Osteoblast (primary cell): ENCODE data around the gene TFB2M. TPM values are rescaled to one million over a fixed set of nuclear protein-coding genes. Genes with fewer than 3 reads are reported as not detected.

Experiments
- DNase-seq: peaks from one replicate; pipeline ENCODE4 v3.0.0; 2011; ENCODE audit warnings: low spot score, mixed read lengths; ENCODE audit not compliant: insufficient read length; ENCODE audit errors: missing footprints
- H2AFZ ChIP-seq: 2 replicates; pipeline ENCODE4 v1.6.0; 2011; ENCODE audit warnings: mild to moderate bottlenecking, low read length
- H3K27ac ChIP-seq: 2 replicates; pipeline ENCODE4 v1.5.1; 2011; ENCODE audit warnings: mild to moderate bottlenecking, low read depth, low read length, moderate library complexity
- H3K27me3 ChIP-seq: 2 replicates; pipeline ENCODE4 v1.6.0; 2012; ENCODE audit warnings: mild to moderate bottlenecking, control low read depth, inconsistent platforms, low read length, moderate library complexity; ENCODE audit not compliant: insufficient read depth
- H3K36me3 ChIP-seq: 2 replicates; pipeline ENCODE4 v1.5.1; 2011; ENCODE audit warnings: mild to moderate bottlenecking, low read length, control low read depth, moderate library complexity; ENCODE audit not compliant: insufficient read depth
- H3K4me1 ChIP-seq: 2 replicates; pipeline ENCODE4 v1.5.1; 2011; ENCODE audit warnings: mild to moderate bottlenecking, low read length, control low read depth, moderate library complexity; ENCODE audit not compliant: insufficient read depth
- H3K4me2 ChIP-seq: 2 replicates; pipeline ENCODE4 v1.6.0; 2011; ENCODE audit warnings: mild to moderate bottlenecking, low read length; ENCODE audit not compliant: insufficient read depth
- H3K4me3 ChIP-seq: fragments of 200-600 bp; sonication (generic); 3 replicates; pipeline ENCODE4 v1.5.1; 2012; ENCODE audit warnings: mild to moderate bottlenecking, low read length, inconsistent platforms; ENCODE audit not compliant: insufficient read depth
- H3K79me2 ChIP-seq: 2 replicates; pipeline ENCODE4 v1.6.0; 2012; ENCODE audit warnings: mild to moderate bottlenecking, low read length, control low read depth, inconsistent platforms; ENCODE audit not compliant: insufficient read depth
- H3K9me3 ChIP-seq: 2 replicates; pipeline ENCODE4 v1.5.1; 2011; ENCODE audit warnings: low read depth, low read length, control low read depth
- H4K20me1 ChIP-seq: 2 replicates; pipeline ENCODE4 v1.6.0; 2012; ENCODE audit warnings: mild to moderate bottlenecking, low read length, control low read depth; ENCODE audit not compliant: insufficient read depth
- total RNA-seq: library from RNA; depleted of rRNA; stranded (reverse); fragments of >200 nt; gene quantifications from 2 replicates; pipeline ENCODE4 v1.2.3, GENCODE V29; 2012
- TF ChIP-seq, protein P1 (sequence below): IDR thresholded peaks from 2 replicates; pipeline ENCODE4 v1.5.1; 2011; ENCODE audit warnings: mild to moderate bottlenecking, low read depth, low read length, moderate library complexity; ENCODE audit errors: extremely low read depth

The TFB2M gene
- total RNA-seq, 1 donor, result 19.5 TPM

DNA sequence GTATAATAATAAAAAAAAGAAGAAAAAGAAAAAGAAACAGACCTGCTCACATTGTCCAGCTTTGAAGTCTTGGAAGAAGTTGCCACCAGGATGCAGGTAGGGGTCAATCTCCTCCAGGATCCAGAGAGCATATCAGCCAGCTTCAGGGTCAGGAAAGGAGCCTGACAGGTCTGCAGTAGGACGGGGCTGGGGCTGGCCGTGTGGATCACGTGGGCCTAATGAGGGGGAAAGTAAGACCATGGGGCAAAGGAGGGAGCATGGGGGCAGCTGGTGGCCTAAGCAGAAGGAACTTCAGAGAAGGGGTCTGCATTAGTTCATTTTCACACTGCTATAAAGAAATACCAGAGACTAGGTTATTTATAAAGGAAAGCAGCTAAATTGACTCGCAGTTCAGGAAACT is 39.7 kb downstream of the TFB2M start:
- no peaks in the 10 kb centered on the region for H3K79me2 ChIP-seq

DNA sequence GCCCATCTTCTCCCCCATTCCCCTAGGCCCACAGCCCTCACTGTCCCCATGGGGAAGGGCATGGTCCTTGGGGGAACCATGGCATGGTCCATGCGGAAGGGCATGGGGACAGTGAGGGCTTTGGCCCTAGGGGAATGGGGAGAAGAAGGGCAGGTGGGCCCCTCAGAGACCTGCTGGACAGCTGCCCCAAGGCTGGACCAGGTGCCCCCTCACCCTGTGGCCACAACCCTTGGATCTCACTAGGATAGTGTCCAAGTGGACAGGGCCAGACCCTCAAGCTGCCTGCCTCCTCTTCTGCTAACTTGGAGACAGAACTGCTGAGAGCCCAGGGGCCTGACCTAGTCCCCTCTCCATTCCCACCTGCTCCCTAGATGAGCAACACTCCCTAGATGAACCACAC is 46.5 kb downstream of the TFB2M start:
- H3K27ac ChIP-seq, result no peak overlapping the region
- no peaks in the 10 kb centered on the region for H3K27me3 ChIP-seq
- no peaks in the 10 kb centered on the region for H3K36me3 ChIP-seq
- H3K9me3 ChIP-seq, result peaks cover 9% of the 10 kb centered on the region
- no peak for DNase-seq
- H2AFZ ChIP-seq, result no peak overlapping the region
- H3K4me3 ChIP-seq, result no peak overlapping the region
- H3K4me1 ChIP-seq, result no peaks in the 10 kb centered on the region
- H4K20me1 ChIP-seq, result no peaks in the 10 kb centered on the region
- no peak overlapping the region for H3K4me2 ChIP-seq
- H3K79me2 ChIP-seq, result no peaks in the 10 kb centered on the region
- TF ChIP-seq, protein P1, sequence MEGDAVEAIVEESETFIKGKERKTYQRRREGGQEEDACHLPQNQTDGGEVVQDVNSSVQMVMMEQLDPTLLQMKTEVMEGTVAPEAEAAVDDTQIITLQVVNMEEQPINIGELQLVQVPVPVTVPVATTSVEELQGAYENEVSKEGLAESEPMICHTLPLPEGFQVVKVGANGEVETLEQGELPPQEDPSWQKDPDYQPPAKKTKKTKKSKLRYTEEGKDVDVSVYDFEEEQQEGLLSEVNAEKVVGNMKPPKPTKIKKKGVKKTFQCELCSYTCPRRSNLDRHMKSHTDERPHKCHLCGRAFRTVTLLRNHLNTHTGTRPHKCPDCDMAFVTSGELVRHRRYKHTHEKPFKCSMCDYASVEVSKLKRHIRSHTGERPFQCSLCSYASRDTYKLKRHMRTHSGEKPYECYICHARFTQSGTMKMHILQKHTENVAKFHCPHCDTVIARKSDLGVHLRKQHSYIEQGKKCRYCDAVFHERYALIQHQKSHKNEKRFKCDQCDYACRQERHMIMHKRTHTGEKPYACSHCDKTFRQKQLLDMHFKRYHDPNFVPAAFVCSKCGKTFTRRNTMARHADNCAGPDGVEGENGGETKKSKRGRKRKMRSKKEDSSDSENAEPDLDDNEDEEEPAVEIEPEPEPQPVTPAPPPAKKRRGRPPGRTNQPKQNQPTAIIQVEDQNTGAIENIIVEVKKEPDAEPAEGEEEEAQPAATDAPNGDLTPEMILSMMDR, result no peak

More for the DNA sequence above, 39.7 kb downstream of the TFB2M start:
- Histone ChIP-seq H3K4me2 (no peak overlapping the region), H3K36me3 (no peaks in the 10 kb centered on the region), H3K4me3 (no peak overlapping the region), H3K9me3 (peaks cover 4% of the 10 kb centered on the region), H3K27me3 (no peaks in the 10 kb centered on the region), H3K4me1 (no peaks in the 10 kb centered on the region), H2AFZ (no peak overlapping the region), H3K27ac (no peak overlapping the region), H4K20me1 (no peaks in the 10 kb centered on the region)
- TF ChIP-seq, protein P1, result no peak
- DNase-seq, result no peak

DNA sequence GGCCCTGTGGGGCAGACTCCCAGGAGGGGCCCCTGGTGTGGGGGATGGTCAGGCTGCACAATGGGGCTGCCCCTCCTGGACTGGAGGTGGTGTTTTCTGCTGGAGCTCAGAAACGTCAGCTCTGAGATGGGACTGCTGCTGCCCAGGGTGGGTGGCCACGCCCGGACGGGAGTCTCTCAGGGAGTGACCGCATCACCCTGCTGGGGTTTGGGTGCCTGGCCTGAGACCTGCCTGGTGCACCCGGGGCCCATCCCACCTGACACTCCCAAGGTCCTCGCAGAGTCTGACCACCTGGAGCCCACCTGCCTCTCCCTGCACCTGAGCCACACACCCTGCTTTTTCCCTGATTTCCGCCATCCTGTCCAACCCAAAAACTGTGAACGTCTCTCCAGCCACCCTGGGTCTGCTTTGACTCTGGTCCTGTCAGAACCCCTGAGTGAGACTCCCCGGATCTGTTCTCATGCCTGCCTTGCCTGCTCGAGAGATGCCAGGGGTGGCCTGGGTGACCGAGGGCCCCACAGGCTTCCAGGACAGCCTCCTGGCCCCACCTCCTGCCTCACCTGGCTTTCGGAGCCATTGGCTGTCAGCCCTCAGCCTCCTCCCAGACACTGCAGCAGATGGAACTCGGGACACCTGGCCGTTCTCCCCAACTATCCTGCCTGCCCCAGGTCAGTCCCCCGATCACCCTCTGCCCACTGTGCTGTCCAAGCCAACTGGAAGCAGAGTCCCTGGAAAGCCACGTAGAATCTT is 47.4 kb downstream of the TFB2M start:
- Histone ChIP-seq H3K79me2 (no peaks in the 10 kb centered on the region), H3K4me3 (no peak overlapping the region), H3K4me1 (no peaks in the 10 kb centered on the region), H2AFZ (no peak overlapping the region), H4K20me1 (no peaks in the 10 kb centered on the region), H3K27ac (no peak overlapping the region), H3K36me3 (no peaks in the 10 kb centered on the region), H3K27me3 (no peaks in the 10 kb centered on the region), H3K4me2 (no peak overlapping the region), H3K9me3 (peaks cover 9% of the 10 kb centered on the region)
- TF ChIP-seq, protein P1, result no peak
- no peak for DNase-seq

DNA sequence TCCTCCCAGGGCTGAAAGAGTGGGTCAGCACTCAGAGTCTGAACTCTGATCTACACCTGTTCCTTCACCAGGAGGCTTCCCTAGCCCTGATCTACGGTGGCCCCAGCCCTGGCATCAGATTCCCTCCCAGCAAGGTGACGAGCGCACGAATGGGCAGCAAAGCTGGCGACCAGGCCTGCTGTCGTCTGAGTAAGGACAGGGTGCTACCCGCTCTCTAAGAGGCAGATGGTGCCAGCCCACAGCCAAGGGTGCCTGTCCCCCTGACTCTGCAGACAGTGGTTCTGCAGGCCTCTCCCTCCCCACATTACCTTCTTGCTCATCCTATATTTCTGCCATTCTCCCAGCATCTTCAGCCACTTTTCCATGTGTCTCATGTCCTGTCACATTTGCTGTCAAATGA is 48.7 kb downstream of the TFB2M start:
- H3K27ac ChIP-seq, result no peak overlapping the region
- no peaks in the 10 kb centered on the region for H4K20me1 ChIP-seq
- no peak overlapping the region for H3K4me3 ChIP-seq
- TF ChIP-seq, protein P1, result no peak
- H2AFZ ChIP-seq, result no peak overlapping the region
- H3K79me2 ChIP-seq, result no peaks in the 10 kb centered on the region
- no peaks in the 10 kb centered on the region for H3K36me3 ChIP-seq
- H3K27me3 ChIP-seq, result no peaks in the 10 kb centered on the region
- no peak for DNase-seq
- H3K4me2 ChIP-seq, result no peak overlapping the region
- H3K9me3 ChIP-seq, result peaks cover 9% of the 10 kb centered on the region
- H3K4me1 ChIP-seq, result no peaks in the 10 kb centered on the region
